Hepatocyte (in vitro differentiated cells): ENCODE measurements around the gene IRF1.

ENCODE experiments used
- EZH2 ChIP-seq: fragments of 200-600 bp; sonication (generic); IDR thresholded peaks from 2 replicates; pipeline ENCODE4 v1.6.1; 2016; ENCODE audit warnings: antibody characterized with exemption, mild to moderate bottlenecking, borderline replicate concordance
- EZH2phosphoT487 ChIP-seq: fragments of 200-600 bp; sonication (generic); IDR thresholded peaks from one replicate; pipeline ENCODE4 v1.6.1; 2018; ENCODE audit warnings: antibody characterized with exemption, mild to moderate bottlenecking, low read depth, moderate library complexity; ENCODE audit not compliant: unreplicated experiment, severe bottlenecking
- TF ChIP-seq, protein P1 (sequence below): fragments of 200-600 bp; sonication (generic); IDR thresholded peaks from 2 replicates; pipeline ENCODE4 v1.5.1; 2016; ENCODE audit warnings: antibody characterized with exemption, mild to moderate bottlenecking; ENCODE audit not compliant: poor library complexity

GRCh38 chr5:132488590-132488989 lies 2.0 kb downstream of the IRF1 start:
- TF ChIP-seq, protein P1, sequence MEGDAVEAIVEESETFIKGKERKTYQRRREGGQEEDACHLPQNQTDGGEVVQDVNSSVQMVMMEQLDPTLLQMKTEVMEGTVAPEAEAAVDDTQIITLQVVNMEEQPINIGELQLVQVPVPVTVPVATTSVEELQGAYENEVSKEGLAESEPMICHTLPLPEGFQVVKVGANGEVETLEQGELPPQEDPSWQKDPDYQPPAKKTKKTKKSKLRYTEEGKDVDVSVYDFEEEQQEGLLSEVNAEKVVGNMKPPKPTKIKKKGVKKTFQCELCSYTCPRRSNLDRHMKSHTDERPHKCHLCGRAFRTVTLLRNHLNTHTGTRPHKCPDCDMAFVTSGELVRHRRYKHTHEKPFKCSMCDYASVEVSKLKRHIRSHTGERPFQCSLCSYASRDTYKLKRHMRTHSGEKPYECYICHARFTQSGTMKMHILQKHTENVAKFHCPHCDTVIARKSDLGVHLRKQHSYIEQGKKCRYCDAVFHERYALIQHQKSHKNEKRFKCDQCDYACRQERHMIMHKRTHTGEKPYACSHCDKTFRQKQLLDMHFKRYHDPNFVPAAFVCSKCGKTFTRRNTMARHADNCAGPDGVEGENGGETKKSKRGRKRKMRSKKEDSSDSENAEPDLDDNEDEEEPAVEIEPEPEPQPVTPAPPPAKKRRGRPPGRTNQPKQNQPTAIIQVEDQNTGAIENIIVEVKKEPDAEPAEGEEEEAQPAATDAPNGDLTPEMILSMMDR = no peak
- TF ChIP-seq EZH2 (no peak), EZH2phosphoT487 (no peak)
